Right lobe of liver (tissue), 4 donors: ENCODE results near the gene FAM227B.

Experiments used
- CTCF ChIP-seq, 4 donors: fragments of 200-600 bp in 3 of 4; fragments of 450-650 bp in 1 of 4; IDR thresholded peaks; one replicate each; pipeline versions ENCODE4 v1.5.1 to v1.8.0; 2016 to 2022; ENCODE audit warnings: antibody characterized with exemption in 4 of 4, mild to moderate bottlenecking in 2 of 4
- POLR2A ChIP-seq: fragments of 450-650 bp; IDR thresholded peaks from one replicate; pipeline ENCODE4 v1.6.1; 2017; ENCODE audit warnings: antibody characterized with exemption, mild to moderate bottlenecking
- donor health status: DM: no; HTN: no; CAD: no.
- donor health status: DM: no; HTN: no; CAD: no.
- donor health status: DM: no; HTN: yes; CAD: no.

- no peak for TF ChIP-seq CTCF (IDR thresholded peaks at IDR 0.05)
- no peak for TF ChIP-seq POLR2A
Observed at GRCh38 chr15:49650676-49651075, 30.1 kb upstream of the FAM227B start.
